Measurements from ENCODE around the gene CYTH4. TPM values are rescaled to one million over a fixed set of nuclear protein-coding genes. Genes with fewer than 3 reads are reported as not detected.

Gene CYTH4
- total and polyA plus RNA-seq, 2 of the 8 experiments (the other 6 are each of a cell fraction or from before 2014, with no cell fraction given), result 0.09 TPM; not detected in 1

GRCh38 chr22:37258753-37259401, 23.4 kb upstream of the CYTH4 start:
- POLR2A ChIA-PET (ENCODE audit: partially characterized antibody), result interaction anchor here (0.8 to 1.3 kb wide), 2 partner anchors 16 to 228 kb away, joined by 3 read pairs; no protein-coding TSS in a partner anchor
- H3K4me3 ChIP-seq (ENCODE audit: extremely low read depth in 1 of 4, insufficient read depth in 2 of 4, low read depth in 3 of 4, low read length in 4 of 4), result peak overlapping the region in 1 of 4 experiments; percentile 40; a peak in 2 of 8 replicates
- FAIRE-seq, result no peak

More at GRCh38 chr22:37258753-37259401, 23.4 kb upstream of the CYTH4 start:
- Histone ChIP-seq H3K4ac (replicated peaks; ENCODE audit: insufficient read length, low read depth, low read length) (no peak overlapping the region), H3K36me3 (ENCODE audit: control insufficient read depth in 2 of 4, insufficient read depth in 4 of 4, low read length in 3 of 4) (no peaks in the 10 kb centered on the region), H3K79me2 (ENCODE audit: control insufficient read depth in 1 of 2, insufficient read depth in 2 of 2, low read length in 2 of 2) (no peaks in the 10 kb centered on the region), H3K27me3 (replicated peaks in 1 of 4; ENCODE audit: control insufficient read depth in 3 of 4, extremely low read depth in 1 of 4, insufficient read depth in 3 of 4, low read length in 3 of 4) (peaks cover 0 to 12% (median 7%) of the 10 kb centered on the region in 4 experiments; a peak in 2 of 7 replicates), H2AFZ (ENCODE audit: low read length) (no peak overlapping the region), H2BK15ac (ENCODE audit: low read length) (0 out of 2 replicates have a peak overlapping the region, but pooled peaks have one; percentile 65), H3K23ac (ENCODE audit: insufficient read length) (no peak overlapping the region), H3K27ac (ENCODE audit: low read depth, low read length) (no peak overlapping the region), H2BK12ac (ENCODE audit: low read depth, low read length) (peak overlapping the region; percentile 53; the same call in 1 of the 2 replicates), H2BK5ac (ENCODE audit: low read depth, low read length) (peak overlapping the region; percentile 2; the same call in 1 of the 2 replicates), H3K4me1 (replicated peaks in 1 of 4; ENCODE audit: control insufficient read depth in 3 of 4, insufficient read depth in 4 of 4, low read length in 3 of 4) (peaks cover 4 to 12% (median 5%) of the 10 kb centered on the region in 4 experiments), H3K9ac (replicated peaks in 1 of 4; ENCODE audit: extremely low read depth in 1 of 4, low read depth in 3 of 4, low read length in 3 of 4) (no peak overlapping the region; a peak in 1 of 7 replicates), H3K4me2 (ENCODE audit: insufficient read depth in 1 of 2, low read depth in 2 of 2, low read length in 2 of 2) (peak overlapping the region; percentile 26 to 58), H3K18ac (ENCODE audit: extremely low read depth, low read length) (no peak overlapping the region), H2BK20ac (ENCODE audit: low read length) (no peak overlapping the region), H3K9me3 (ENCODE audit: insufficient read depth in 2 of 2, low read depth in 1 of 2, low read length in 1 of 2) (peaks cover 3 to 4% of the 10 kb centered on the region in 2 experiments), H4K8ac (ENCODE audit: extremely low read depth, insufficient read depth, low read length) (no peak overlapping the region), H4K91ac (replicated peaks; ENCODE audit: insufficient read length, low read length) (no peak overlapping the region), H2AK5ac (ENCODE audit: low read depth, low read length) (no peak overlapping the region), H4K5ac (ENCODE audit: insufficient read length, low read depth, low read length) (no peak overlapping the region), H2BK120ac (replicated peaks; ENCODE audit: low read depth, low read length) (no peak overlapping the region), H3K56ac (replicated peaks; ENCODE audit: insufficient read length, low read depth, low read length) (no peak overlapping the region), H3K14ac (ENCODE audit: insufficient read length) (no peak overlapping the region), H3K23me2 (ENCODE audit: low read depth, low read length) (no peaks in the 10 kb centered on the region; the same call in 1 of the 2 replicates), H3K79me1 (ENCODE audit: low read depth, low read length) (no peaks in the 10 kb centered on the region), H4K20me1 (replicated peaks in 1 of 2; ENCODE audit: control insufficient read depth in 1 of 2, insufficient read depth in 2 of 2, low read length in 2 of 2) (no peaks in the 10 kb centered on the region)
- DNase-seq (ENCODE audit: low read depth in 1 of 2, low spot score in 2 of 2), result no peak
- CTCF ChIA-PET (ENCODE audit: partially characterized antibody), result interaction anchor here (0.5 to 5.9 kb wide), 61 partner anchors 9 to 749 kb away, joined by 3 to 97 read pairs (median 5); partner anchors contain the start of genes KCTD17, MFNG and RAC2
- WGBS, 2 experiments (ENCODE audit: extremely low coverage in 1 of 2, insufficient coverage in 1 of 2, insufficient read length in 1 of 2, insufficient replicate concordance in 2 of 2, low coverage in 1 of 2, low lambda C conversion rate in 2 of 2, missing lambda C conversion rate in 1 of 2), result 76% methylated on average over 13 of the region's 14 CpGs; no CpG with 5 or more reads in 1 of the 2 experiments

Data from H1 (cell line).